Measurements from ENCODE around the gene BRAP.

GRCh38 chr12:111706145-111706544, 20.4 kb upstream of the BRAP start:
- TF ChIP-seq ZBTB21 (tag by site-specific recombination; IDR thresholded peaks at IDR 0.05) = no peak
- no peak for TF ChIP-seq ZNF121 (tag by site-specific recombination; IDR thresholded peaks at IDR 0.05)
- TF ChIP-seq, protein P1, sequence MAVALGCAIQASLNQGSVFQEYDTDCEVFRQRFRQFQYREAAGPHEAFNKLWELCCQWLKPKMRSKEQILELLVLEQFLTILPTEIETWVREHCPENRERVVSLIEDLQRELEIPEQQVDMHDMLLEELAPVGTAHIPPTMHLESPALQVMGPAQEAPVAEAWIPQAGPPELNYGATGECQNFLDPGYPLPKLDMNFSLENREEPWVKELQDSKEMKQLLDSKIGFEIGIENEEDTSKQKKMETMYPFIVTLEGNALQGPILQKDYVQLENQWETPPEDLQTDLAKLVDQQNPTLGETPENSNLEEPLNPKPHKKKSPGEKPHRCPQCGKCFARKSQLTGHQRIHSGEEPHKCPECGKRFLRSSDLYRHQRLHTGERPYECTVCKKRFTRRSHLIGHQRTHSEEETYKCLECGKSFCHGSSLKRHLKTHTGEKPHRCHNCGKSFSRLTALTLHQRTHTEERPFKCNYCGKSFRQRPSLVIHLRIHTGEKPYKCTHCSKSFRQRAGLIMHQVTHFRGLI (tag by site-specific recombination; IDR thresholded peaks at IDR 0.05) = no peak
- TF ChIP-seq, protein P2, sequence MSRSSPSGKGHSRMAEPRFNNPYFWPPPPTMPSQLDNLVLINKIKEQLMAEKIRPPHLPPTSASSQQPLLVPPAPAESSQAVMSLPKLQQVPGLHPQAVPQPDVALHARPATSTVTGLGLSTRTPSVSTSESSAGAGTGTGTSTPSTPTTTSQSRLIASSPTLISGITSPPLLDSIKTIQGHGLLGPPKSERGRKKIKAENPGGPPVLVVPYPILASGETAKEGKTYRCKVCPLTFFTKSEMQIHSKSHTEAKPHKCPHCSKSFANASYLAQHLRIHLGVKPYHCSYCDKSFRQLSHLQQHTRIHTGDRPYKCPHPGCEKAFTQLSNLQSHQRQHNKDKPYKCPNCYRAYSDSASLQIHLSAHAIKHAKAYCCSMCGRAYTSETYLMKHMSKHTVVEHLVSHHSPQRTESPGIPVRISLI (tag by site-specific recombination; IDR thresholded peaks at IDR 0.05) = no peak
